ENCODE data around the gene SLC9A8.
A peak's percentile ranks its signal among the peaks of the same experiment; 100 is the strongest.

SLC9A8 gene

GRCh38 chr20:49812507-49813304 is at the start of gene SLC9A8:
Gene SLC9A8, plus strand, starts transcription at chr20:49812828. Its CDS starts 95 bp downstream, at chr20:49812923.
- TF ChIP-seq ZFX (IDR thresholded peaks at IDR 0.05; ENCODE audit: borderline replicate concordance) (no peak), CTCF (IDR thresholded peaks at IDR 0.05) (peak; percentile 50)
- H3K27ac ChIP-seq = peak within 1 kb of the TSS; percentile 94

- H3K27ac ChIP-seq = no peak overlapping the region
- TF ChIP-seq CTCF (IDR thresholded peaks at IDR 0.05) = no peak
- TF ChIP-seq ZFX (IDR thresholded peaks at IDR 0.05; ENCODE audit: borderline replicate concordance) = no peak
Measured at GRCh38 chr20:49762940-49763766, 49.5 kb upstream of the SLC9A8 start.

- TF ChIP-seq CTCF (IDR thresholded peaks at IDR 0.05) (no peak), ZFX (IDR thresholded peaks at IDR 0.05; ENCODE audit: borderline replicate concordance) (no peak)
- H3K27ac ChIP-seq = no peak overlapping the region
Measured at GRCh38 chr20:49765413-49765736, 47.3 kb upstream of the SLC9A8 start.

- H3K27ac ChIP-seq = no peak overlapping the region
- no peak for TF ChIP-seq ZFX (IDR thresholded peaks at IDR 0.05; ENCODE audit: borderline replicate concordance)
- no peak for TF ChIP-seq CTCF (IDR thresholded peaks at IDR 0.05)
Measured at GRCh38 chr20:49765846-49766541, 46.6 kb upstream of the SLC9A8 start.

- TF ChIP-seq ZFX (IDR thresholded peaks at IDR 0.05; ENCODE audit: borderline replicate concordance) (no peak), CTCF (IDR thresholded peaks at IDR 0.05) (no peak)
- no peak overlapping the region for H3K27ac ChIP-seq
Measured at GRCh38 chr20:49766979-49767521, 45.6 kb upstream of the SLC9A8 start.

- no peak overlapping the region for H3K27ac ChIP-seq
- no peak for TF ChIP-seq ZFX (IDR thresholded peaks at IDR 0.05; ENCODE audit: borderline replicate concordance)
- no peak for TF ChIP-seq CTCF (IDR thresholded peaks at IDR 0.05)
Measured at GRCh38 chr20:49768204-49769047, 44.2 kb upstream of the SLC9A8 start.
